Uterus (tissue), 4 donors: Measurements from ENCODE around the gene MS4A7. TPM values are rescaled to one million over a fixed set of nuclear protein-coding genes. Genes with fewer than 3 reads are reported as not detected.

Experiments used
- DNase-seq, 2 donors: peaks; one replicate each; pipeline ENCODE4 v3.0.0-alpha.2; 2019 to 2020
- H3K27ac ChIP-seq, 2 donors: fragments of 200-600 bp; sonication (generic); 1 replicate in 1 of 2; 2 replicates in 1 of 2; pipeline ENCODE4 v1.5.1; 2016 to 2018
- H3K27me3 ChIP-seq, 2 donors: fragments of 200-600 bp; sonication (generic); one replicate each; pipeline ENCODE4 v1.5.1; 2018 to 2019; ENCODE audit warnings: control low read depth in 1 of 2
- H3K36me3 ChIP-seq, 2 donors: fragments of 200-600 bp; sonication (generic); one replicate each; pipeline ENCODE4 v1.5.1; 2019; ENCODE audit warnings: control low read depth in 1 of 2
- H3K4me1 ChIP-seq, 2 donors: fragments of 200-600 bp; sonication (generic); one replicate each; pipeline ENCODE4 v1.5.1; 2018 to 2019; ENCODE audit warnings: control low read depth in 1 of 2
- H3K4me3 ChIP-seq, 2 donors: fragments of 200-600 bp; sonication (generic); 1 replicate in 1 of 2; 2 replicates in 1 of 2; pipeline ENCODE4 v1.5.1; 2018 to 2019; ENCODE audit warnings: mild to moderate bottlenecking in 1 of 2
- H3K9me3 ChIP-seq, 2 donors: fragments of 200-600 bp; sonication (generic); one replicate each; pipeline ENCODE4 v1.5.1; 2019; ENCODE audit warnings: control low read depth in 1 of 2
- POLR2A ChIP-seq, 2 donors: fragments of 450-650 bp; IDR thresholded peaks; one replicate each; pipeline ENCODE4 v1.6.1; 2016; ENCODE audit warnings: antibody characterized with exemption in 2 of 2, mild to moderate bottlenecking in 1 of 2, moderate library complexity in 1 of 2
- intact Hi-C: fragments of 100-400 bp; cut with DNase I; formaldehyde crosslinking; loops from one replicate; pipeline ENCODE4 v1.15.1; 2023; ENCODE audit warnings: low total_unique reads
- total RNA-seq, 4 donors: library from RNA; depleted of rRNA in 3 of 4; stranded (reverse); fragments of >200 nt in 3 of 4; gene quantifications; one replicate each; pipeline versions ENCODE4 v1.1.0 to v1.2.4, GENCODE V29; 2014 to 2023
- TF ChIP-seq, protein P1 (sequence below), 4 experiments: fragments of 200-600 bp in 2 of 4; fragments of 450-650 bp in 2 of 4; sonication (generic) in 2 of 4; IDR thresholded peaks; one replicate each; pipeline ENCODE4 v1.5.1; 2016 to 2019; ENCODE audit warnings: antibody characterized with exemption in 4 of 4, mild to moderate bottlenecking in 2 of 4, moderate library complexity in 1 of 4
- donor health status: DM: yes; HTN: yes; CAD: no.

Gene MS4A7
- total RNA-seq, 4 donors from 2014 or later, result 11.0 to 45.9 (median 29.0) TPM

DNA sequence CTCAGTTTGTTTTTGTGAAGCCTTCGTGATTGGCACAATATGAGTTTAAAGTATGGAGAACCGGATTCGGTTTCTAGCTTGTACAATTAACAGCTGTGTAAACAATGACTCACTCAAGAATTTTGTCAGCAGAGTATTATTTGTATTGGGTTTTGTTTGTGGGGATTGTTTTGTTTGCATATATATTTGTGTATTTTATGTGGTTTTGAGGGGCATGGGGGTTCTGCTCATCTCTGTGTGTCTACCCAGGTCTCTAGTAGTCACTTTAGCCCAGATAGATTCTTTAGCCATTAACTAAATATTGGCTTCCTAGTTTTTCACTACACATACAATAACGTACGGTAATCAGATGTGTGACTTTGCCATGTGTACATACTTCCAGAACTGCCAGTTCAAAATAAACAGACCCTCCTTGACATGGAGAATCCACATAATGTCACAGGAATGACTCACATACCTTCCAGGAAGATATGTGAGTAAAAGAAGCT lies 7.5 kb upstream of the MS4A7 start:
- Histone ChIP-seq H3K27me3 (no peaks in the 10 kb centered on the region), H3K9me3 (no peaks in the 10 kb centered on the region), H3K27ac (no peak overlapping the region), H3K4me1 (no peaks in the 10 kb centered on the region), H3K36me3 (no peaks in the 10 kb centered on the region), H3K4me3 (no peak overlapping the region)
- intact Hi-C loops, result no loop called here
- DNase-seq, result no peak
- TF ChIP-seq POLR2A (IDR thresholded peaks at IDR 0.05), result no peak
- TF ChIP-seq, protein P1, sequence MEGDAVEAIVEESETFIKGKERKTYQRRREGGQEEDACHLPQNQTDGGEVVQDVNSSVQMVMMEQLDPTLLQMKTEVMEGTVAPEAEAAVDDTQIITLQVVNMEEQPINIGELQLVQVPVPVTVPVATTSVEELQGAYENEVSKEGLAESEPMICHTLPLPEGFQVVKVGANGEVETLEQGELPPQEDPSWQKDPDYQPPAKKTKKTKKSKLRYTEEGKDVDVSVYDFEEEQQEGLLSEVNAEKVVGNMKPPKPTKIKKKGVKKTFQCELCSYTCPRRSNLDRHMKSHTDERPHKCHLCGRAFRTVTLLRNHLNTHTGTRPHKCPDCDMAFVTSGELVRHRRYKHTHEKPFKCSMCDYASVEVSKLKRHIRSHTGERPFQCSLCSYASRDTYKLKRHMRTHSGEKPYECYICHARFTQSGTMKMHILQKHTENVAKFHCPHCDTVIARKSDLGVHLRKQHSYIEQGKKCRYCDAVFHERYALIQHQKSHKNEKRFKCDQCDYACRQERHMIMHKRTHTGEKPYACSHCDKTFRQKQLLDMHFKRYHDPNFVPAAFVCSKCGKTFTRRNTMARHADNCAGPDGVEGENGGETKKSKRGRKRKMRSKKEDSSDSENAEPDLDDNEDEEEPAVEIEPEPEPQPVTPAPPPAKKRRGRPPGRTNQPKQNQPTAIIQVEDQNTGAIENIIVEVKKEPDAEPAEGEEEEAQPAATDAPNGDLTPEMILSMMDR (IDR thresholded peaks at IDR 0.05), result no peak

DNA sequence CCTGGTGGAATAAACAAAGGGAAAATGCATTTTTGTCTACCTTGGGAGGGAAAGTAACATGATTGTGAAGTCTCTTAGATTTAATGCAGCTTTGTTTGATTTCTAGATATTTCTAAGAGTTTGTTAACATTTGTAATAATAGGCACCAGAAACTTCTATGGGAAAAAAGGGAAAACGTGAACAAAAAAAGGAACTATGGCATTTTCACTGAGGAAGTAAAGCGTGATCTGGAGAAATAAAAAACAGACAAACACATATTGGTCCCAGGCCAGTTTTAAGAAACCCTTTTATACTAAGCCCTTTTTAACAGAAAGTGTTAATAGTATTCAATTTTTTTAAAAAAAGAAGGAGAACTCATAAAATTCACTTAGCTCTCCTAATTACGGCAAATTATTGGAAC lies 6.9 kb upstream of the MS4A7 start:
- Histone ChIP-seq H3K27me3 (no peaks in the 10 kb centered on the region), H3K4me1 (no peaks in the 10 kb centered on the region), H3K36me3 (no peaks in the 10 kb centered on the region), H3K27ac (no peak overlapping the region), H3K9me3 (no peaks in the 10 kb centered on the region), H3K4me3 (no peak overlapping the region)
- intact Hi-C loops, result no loop called here
- no peak for TF ChIP-seq POLR2A (IDR thresholded peaks at IDR 0.05)
- TF ChIP-seq, protein P1 (IDR thresholded peaks at IDR 0.05), result no peak
- DNase-seq, result no peak

DNA sequence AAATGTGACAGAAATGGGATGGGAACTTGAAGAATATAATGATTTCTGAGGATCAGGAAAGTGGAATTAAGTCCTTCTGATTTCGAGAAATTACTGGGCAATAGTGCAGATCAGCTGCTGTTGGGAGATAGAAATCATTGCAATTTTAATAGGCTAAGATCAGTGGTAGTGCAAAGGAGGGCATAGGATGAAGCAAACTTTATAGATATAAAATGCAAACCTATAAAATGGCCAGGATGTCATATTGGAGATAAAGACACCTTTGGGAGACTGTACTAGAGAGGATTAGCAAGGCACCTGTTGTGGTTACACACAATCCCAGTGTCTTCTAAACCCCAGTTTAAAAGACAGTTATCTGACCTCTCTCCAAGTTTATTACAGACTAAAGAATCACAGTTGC lies 6.5 kb upstream of the MS4A7 start:
- Histone ChIP-seq H3K4me3 (no peak overlapping the region), H3K27ac (no peak overlapping the region), H3K4me1 (no peaks in the 10 kb centered on the region), H3K36me3 (no peaks in the 10 kb centered on the region), H3K9me3 (no peaks in the 10 kb centered on the region), H3K27me3 (no peaks in the 10 kb centered on the region)
- DNase-seq, result no peak
- TF ChIP-seq POLR2A (IDR thresholded peaks at IDR 0.05), result no peak
- TF ChIP-seq, protein P1 (IDR thresholded peaks at IDR 0.05), result no peak
- intact Hi-C loops, result no loop called here

DNA sequence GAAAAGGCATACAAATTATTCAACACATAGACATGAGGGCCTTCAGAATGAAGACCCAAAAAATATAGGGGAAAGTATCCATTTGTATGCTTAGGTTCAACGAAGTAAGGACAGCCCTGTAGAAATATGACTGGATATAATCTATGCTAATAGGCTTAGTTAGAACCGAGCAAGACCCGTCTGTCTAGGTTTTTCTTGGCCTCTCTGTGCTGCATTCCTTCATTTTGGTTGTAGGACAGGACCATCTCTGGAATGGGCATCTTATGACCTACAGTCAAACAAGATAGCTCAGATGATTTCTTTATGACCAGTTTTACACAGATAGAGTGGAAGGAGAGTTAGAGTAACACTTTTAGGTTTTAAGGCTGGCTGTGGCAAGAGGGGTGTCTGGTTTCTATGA lies 5.6 kb upstream of the MS4A7 start:
- no peaks in the 10 kb centered on the region for H3K36me3 ChIP-seq
- no peak overlapping the region for H3K27ac ChIP-seq
- no peaks in the 10 kb centered on the region for H3K4me1 ChIP-seq
- H3K27me3 ChIP-seq, result no peaks in the 10 kb centered on the region
- intact Hi-C loops, result no loop called here
- no peaks in the 10 kb centered on the region for H3K9me3 ChIP-seq
- DNase-seq, result no peak
- TF ChIP-seq, protein P1 (IDR thresholded peaks at IDR 0.05), result no peak
- TF ChIP-seq POLR2A (IDR thresholded peaks at IDR 0.05), result no peak
- no peak overlapping the region for H3K4me3 ChIP-seq

DNA sequence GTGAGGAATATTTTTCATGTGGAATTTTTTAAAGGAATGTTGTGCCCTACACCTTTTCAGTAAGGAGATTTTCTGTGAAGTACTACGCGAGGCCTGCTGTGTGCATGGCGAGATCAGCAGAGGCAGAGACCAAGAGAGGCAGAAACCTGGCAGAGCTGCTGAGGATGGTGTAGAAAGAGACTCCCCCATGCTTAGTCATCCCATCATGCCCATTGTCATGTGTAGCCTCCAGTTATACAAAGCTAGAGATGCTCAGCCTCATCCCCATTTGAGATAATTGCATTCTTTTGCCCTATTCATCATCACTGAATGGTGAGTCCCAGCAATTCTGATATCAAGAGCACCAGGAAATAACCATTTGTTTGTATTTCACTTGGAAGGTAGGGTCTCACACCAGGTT lies 3.0 kb upstream of the MS4A7 start:
- DNase-seq, result no peak
- intact Hi-C loops, result no loop called here
- H3K9me3 ChIP-seq, result no peaks in the 10 kb centered on the region
- no peak overlapping the region for H3K4me3 ChIP-seq
- no peak overlapping the region for H3K27ac ChIP-seq
- TF ChIP-seq POLR2A (IDR thresholded peaks at IDR 0.05), result no peak
- TF ChIP-seq, protein P1 (IDR thresholded peaks at IDR 0.05), result no peak
- no peaks in the 10 kb centered on the region for H3K27me3 ChIP-seq
- no peaks in the 10 kb centered on the region for H3K36me3 ChIP-seq
- H3K4me1 ChIP-seq, result no peaks in the 10 kb centered on the region
